Stimulated activated memory B cell treated with anti-CD40 and anti-IgM and Interleukin-4, amounts not matched to agents 10 μg/mL and 1 μg/mL and 100 μg/mL, for 72 hours (primary cell): ENCODE measurements around the gene BTG4.

Source experiments
- ATAC-seq: fragments of 150-1000 bp; cut with Tn5 transposase; 2 replicates; pipeline ENCODE4 v1.10.0; 2021
- H3K27ac Mint-ChIP-seq: one replicate; pipeline ENCODE4 v1.8.0; 2022; ENCODE audit warnings: mild to moderate bottlenecking, mixed read lengths
- H3K27me3 Mint-ChIP-seq: one replicate; pipeline ENCODE4 v1.8.0; 2022; ENCODE audit warnings: mixed read lengths
- H3K36me3 Mint-ChIP-seq: one replicate; pipeline ENCODE4 v1.8.0; 2022; ENCODE audit warnings: mixed read lengths
- H3K4me1 Mint-ChIP-seq: one replicate; pipeline ENCODE4 v1.8.0; 2022; ENCODE audit warnings: mixed read lengths
- H3K4me3 Mint-ChIP-seq: one replicate; pipeline ENCODE4 v1.8.0; 2022; ENCODE audit warnings: mild to moderate bottlenecking, moderate library complexity, mixed read lengths
- H3K9me3 Mint-ChIP-seq: one replicate; pipeline ENCODE4 v1.8.0; 2022; ENCODE audit warnings: mixed read lengths

The BTG4 gene

DNA sequence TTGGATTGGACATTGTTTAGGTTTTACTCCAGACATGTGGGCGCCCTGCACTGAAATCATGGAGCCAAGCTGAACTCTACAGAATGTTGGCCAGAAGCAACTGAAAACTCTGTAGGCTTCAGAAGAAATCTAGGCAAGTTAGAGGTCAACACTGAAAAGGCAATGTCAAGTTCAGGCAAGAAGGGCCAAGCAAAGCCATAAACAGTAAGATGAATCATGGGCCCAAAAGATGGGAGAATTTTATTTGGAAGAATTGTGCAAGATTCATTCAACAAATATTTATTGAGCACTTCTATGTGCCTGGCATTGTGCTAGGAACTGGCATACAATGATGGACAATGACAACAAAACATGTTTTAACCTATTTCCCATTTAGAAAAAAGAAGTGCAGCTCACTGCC lies 13.3 kb upstream of the BTG4 start:
- H3K4me3 Mint-ChIP-seq, result no peak overlapping the region
- no peak overlapping the region for H3K27ac Mint-ChIP-seq
- H3K4me1 Mint-ChIP-seq, result no peaks in the 10 kb centered on the region

GRCh38 chr11:111524056-111524455 lies 11.9 kb upstream of the BTG4 start:
- Mint-ChIP-seq H3K27ac (no peak overlapping the region), H3K4me1 (no peaks in the 10 kb centered on the region), H3K4me3 (no peak overlapping the region), H3K36me3 (no peaks in the 10 kb centered on the region), H3K27me3 (peaks cover 8% of the 10 kb centered on the region), H3K9me3 (no peaks in the 10 kb centered on the region)
- no peak for ATAC-seq

More for the DNA sequence above, 13.3 kb upstream of the BTG4 start:
- Mint-ChIP-seq H3K27me3 (peaks cover 8% of the 10 kb centered on the region), H3K9me3 (no peaks in the 10 kb centered on the region), H3K36me3 (no peaks in the 10 kb centered on the region)
- ATAC-seq, result no peak

DNA sequence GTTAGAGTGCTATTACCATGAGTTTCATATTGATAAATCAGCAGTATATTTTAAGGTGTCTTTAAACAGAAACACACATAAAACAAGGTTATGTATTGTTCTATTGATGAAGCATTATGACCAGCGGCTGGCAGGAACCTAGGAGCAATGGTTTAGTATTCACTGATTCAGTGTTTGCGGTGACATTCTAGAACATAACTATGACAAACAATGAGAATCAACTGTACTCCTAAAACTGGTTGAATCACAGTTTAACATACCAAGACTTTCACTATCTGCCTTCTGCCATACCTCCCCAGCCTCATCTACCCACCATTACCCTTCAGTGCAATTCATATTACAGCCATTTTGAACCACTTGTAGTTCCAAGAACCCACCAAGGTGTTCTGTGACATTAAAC lies 11.2 kb upstream of the BTG4 start:
- no peaks in the 10 kb centered on the region for H3K36me3 Mint-ChIP-seq
- ATAC-seq, result no peak
- no peaks in the 10 kb centered on the region for H3K9me3 Mint-ChIP-seq
- no peaks in the 10 kb centered on the region for H3K4me1 Mint-ChIP-seq
- H3K4me3 Mint-ChIP-seq, result no peak overlapping the region
- no peak overlapping the region for H3K27ac Mint-ChIP-seq
- H3K27me3 Mint-ChIP-seq, result peaks cover 8% of the 10 kb centered on the region

DNA sequence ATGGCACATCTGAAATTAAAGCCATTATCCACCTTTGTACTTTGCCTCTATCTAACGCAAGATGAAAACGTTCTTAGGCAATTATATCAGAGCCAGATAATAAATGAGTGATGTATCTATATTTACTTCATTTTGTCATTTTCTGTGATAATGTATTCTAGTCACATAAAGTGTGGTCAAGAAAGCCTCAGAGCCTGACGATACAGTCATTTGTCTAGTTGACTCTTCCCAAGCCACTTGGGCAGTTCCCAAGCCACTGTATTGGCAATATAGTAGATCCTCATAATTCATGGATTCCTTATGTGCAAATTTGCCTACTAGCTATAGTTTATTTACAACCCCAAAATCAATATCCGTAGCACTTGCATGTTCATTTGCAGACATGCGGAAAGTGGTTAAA lies 10.2 kb upstream of the BTG4 start:
- Mint-ChIP-seq H3K4me3 (no peak overlapping the region), H3K27ac (no peak overlapping the region), H3K27me3 (peaks cover 8% of the 10 kb centered on the region), H3K36me3 (no peaks in the 10 kb centered on the region), H3K4me1 (no peaks in the 10 kb centered on the region), H3K9me3 (no peaks in the 10 kb centered on the region)
- ATAC-seq, result no peak

GRCh38 chr11:111521135-111521534 lies 8.9 kb upstream of the BTG4 start:
- no peaks in the 10 kb centered on the region for H3K36me3 Mint-ChIP-seq
- no peaks in the 10 kb centered on the region for H3K4me1 Mint-ChIP-seq
- H3K27me3 Mint-ChIP-seq, result peaks cover 8% of the 10 kb centered on the region
- H3K4me3 Mint-ChIP-seq, result no peak overlapping the region
- ATAC-seq, result no peak
- no peak overlapping the region for H3K27ac Mint-ChIP-seq
- H3K9me3 Mint-ChIP-seq, result no peaks in the 10 kb centered on the region

- Mint-ChIP-seq H3K27me3 (peaks cover 8% of the 10 kb centered on the region), H3K27ac (no peak overlapping the region), H3K9me3 (no peaks in the 10 kb centered on the region), H3K4me3 (no peak overlapping the region), H3K36me3 (no peaks in the 10 kb centered on the region), H3K4me1 (no peaks in the 10 kb centered on the region)
- no peak for ATAC-seq
Observed at GRCh38 chr11:111520560-111520959, 8.4 kb upstream of the BTG4 start.

DNA sequence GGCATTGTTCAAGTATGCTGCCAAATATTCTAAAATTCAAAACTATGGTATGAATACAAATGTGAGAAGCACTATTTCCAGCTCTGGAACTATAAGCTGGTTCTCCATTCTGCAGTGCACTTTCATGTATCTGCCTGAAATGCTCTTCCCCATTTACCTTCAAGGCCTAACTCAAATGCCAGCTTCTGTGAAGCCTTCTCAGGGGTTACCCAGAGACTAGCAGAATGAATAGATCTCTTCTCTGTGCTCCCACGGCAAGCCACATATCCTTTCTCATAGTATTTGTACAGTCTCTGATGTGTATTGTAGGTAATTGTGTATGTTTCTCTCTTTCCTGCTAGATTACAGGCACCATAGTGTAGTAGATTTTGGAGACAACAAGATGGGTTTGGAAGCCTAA lies 6.5 kb upstream of the BTG4 start:
- H3K27me3 Mint-ChIP-seq, result peaks cover under 1% of the 10 kb centered on the region
- no peaks in the 10 kb centered on the region for H3K9me3 Mint-ChIP-seq
- no peak overlapping the region for H3K4me3 Mint-ChIP-seq
- H3K27ac Mint-ChIP-seq, result no peak overlapping the region
- ATAC-seq, result no peak
- H3K36me3 Mint-ChIP-seq, result no peaks in the 10 kb centered on the region
- peaks cover 9% of the 10 kb centered on the region for H3K4me1 Mint-ChIP-seq

DNA sequence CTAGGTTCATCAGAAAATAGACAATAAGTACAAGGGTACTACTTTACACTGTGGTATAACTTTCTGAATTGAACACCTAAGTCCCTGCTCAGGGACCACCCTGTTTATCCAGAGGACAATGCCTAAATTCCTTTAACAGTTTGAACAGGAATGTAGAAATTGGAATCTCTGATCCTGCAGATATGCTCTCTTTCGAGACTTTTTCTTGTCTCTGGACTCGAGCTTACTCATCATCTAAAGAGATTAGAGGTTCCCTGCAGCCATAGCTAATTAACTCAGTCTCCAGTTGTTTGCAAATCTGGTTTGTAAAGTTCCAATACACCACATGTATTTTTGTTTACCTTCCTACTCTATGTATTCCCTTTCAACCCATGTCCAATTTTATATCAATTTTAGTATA lies 3.4 kb upstream of the BTG4 start:
- H3K9me3 Mint-ChIP-seq, result no peaks in the 10 kb centered on the region
- H3K4me3 Mint-ChIP-seq, result no peak overlapping the region
- ATAC-seq, result no peak
- no peak overlapping the region for H3K27ac Mint-ChIP-seq
- H3K27me3 Mint-ChIP-seq, result peaks cover 28% of the 10 kb centered on the region
- H3K36me3 Mint-ChIP-seq, result no peaks in the 10 kb centered on the region
- H3K4me1 Mint-ChIP-seq, result peaks cover 9% of the 10 kb centered on the region

- no peak for ATAC-seq
- Mint-ChIP-seq H3K27me3 (peaks cover 38% of the 10 kb centered on the region), H3K4me3 (peak within 1 kb of the TSS; percentile 68), H3K27ac (no peak within 1 kb of the TSS), H3K9me3 (no peaks in the 10 kb centered on the region), H3K36me3 (no peaks in the 10 kb centered on the region), H3K4me1 (peaks cover 9% of the 10 kb centered on the region)
Observed at GRCh38 chr11:111514216-111515031, 2.2 kb upstream of the BTG4 start, which contains the start of gene HOATZ. Gene HOATZ, plus strand, starts transcription at chr11:111514778. Its CDS starts 7 bp downstream, at chr11:111514785.

DNA sequence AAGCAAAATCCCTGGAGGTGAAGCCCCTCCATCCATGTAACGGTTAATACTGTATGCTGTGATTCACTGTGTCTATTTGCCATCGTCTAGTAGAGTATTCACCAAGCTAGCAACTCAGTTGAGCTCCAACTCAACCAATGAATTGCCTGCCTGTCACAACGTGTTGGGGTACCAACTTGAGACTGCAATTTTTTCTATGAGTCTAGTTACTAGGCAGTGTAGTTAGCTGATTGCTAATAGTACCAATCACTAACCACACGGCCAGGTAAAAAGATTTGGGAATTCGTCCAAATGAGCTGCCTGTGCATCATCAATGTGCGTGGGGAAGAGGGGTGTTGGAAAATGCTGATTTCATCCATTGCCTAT lies 1.0 kb upstream of the BTG4 start:
- Mint-ChIP-seq H3K27me3 (peaks cover 41% of the 10 kb centered on the region), H3K4me3 (no peak overlapping the region), H3K4me1 (peaks cover 9% of the 10 kb centered on the region), H3K27ac (no peak overlapping the region), H3K9me3 (no peaks in the 10 kb centered on the region), H3K36me3 (no peaks in the 10 kb centered on the region)
- ATAC-seq, result no peak

DNA sequence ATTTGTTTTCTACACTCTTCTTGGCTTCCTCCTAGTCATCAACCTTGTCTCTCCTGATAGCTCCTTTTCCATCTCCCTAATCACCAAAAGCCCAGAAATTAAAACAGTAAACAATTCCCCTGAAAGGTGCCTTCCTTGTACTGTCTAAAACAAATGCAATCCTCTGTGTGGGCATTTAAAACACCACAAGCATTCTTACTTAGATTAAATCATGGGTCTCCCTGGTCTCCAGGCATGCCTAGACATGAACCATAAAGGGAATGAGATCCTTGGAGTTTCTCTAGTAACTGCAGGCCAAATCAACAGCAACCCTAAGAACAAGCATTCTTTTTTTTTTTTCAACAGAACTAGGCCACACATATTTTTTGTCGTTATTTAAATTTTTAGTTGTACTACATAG lies 1.9 kb downstream of the BTG4 start:
- no peak overlapping the region for H3K4me3 Mint-ChIP-seq

DNA sequence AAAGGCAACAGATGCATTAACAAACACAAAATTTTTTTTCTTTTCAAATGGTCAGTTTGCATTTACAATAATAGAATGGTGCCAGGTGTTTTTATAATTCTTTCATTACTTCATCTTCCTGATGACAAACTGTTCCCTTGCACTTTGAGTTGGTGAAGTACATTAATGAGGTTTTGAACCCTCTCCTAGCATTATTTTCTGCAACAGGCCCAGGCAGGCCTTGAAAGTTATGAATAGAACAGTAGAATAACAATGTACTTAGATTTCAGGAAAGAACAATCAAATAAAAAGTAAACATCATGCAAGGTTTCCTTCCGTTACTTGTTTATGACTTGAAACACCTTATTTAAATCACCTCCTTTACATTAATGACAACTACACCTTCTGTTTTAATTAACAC lies 9.6 kb downstream of the BTG4 start:
- Mint-ChIP-seq H3K9me3 (no peaks in the 10 kb centered on the region), H3K4me3 (no peak overlapping the region), H3K4me1 (no peaks in the 10 kb centered on the region), H3K27me3 (peaks cover 43% of the 10 kb centered on the region), H3K36me3 (no peaks in the 10 kb centered on the region), H3K27ac (no peak overlapping the region)
- no peak for ATAC-seq

More for the DNA sequence above, 1.9 kb downstream of the BTG4 start:
- H3K4me1 Mint-ChIP-seq, result peaks cover 9% of the 10 kb centered on the region
- peaks cover 3% of the 10 kb centered on the region for H3K9me3 Mint-ChIP-seq
- H3K27me3 Mint-ChIP-seq, result peaks cover 55% of the 10 kb centered on the region
- no peak for ATAC-seq
- no peaks in the 10 kb centered on the region for H3K36me3 Mint-ChIP-seq
- no peak overlapping the region for H3K27ac Mint-ChIP-seq

GRCh38 chr11:111500481-111500880 lies 11.7 kb downstream of the BTG4 start:
- ATAC-seq, result no peak
- no peak overlapping the region for H3K4me3 Mint-ChIP-seq

DNA sequence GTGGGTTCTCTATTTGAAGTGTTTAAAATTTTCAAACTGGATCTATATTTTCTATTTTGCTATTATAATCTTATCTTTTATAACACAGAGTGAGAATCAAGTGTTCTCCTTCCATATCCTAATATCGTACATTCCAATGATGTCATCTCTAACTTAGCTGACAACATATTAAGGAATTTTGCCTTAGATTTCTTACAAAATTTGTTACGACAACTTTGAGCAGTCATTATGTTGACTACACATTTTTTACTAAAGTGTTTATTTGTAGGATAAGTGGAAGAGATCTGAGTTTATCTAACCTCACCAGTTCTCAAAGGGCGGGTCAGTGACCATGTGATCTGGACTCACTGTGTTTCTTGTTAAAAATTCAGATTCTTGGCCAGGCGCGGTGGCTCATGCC lies 12.7 kb downstream of the BTG4 start:
- no peak overlapping the region for H3K4me3 Mint-ChIP-seq
- H3K27me3 Mint-ChIP-seq, result peaks cover 41% of the 10 kb centered on the region
- no peak overlapping the region for H3K27ac Mint-ChIP-seq
- no peaks in the 10 kb centered on the region for H3K36me3 Mint-ChIP-seq
- no peaks in the 10 kb centered on the region for H3K4me1 Mint-ChIP-seq
- H3K9me3 Mint-ChIP-seq, result no peaks in the 10 kb centered on the region
- no peak for ATAC-seq

More at GRCh38 chr11:111500481-111500880, 11.7 kb downstream of the BTG4 start:
- Mint-ChIP-seq H3K9me3 (no peaks in the 10 kb centered on the region), H3K27ac (no peak overlapping the region), H3K36me3 (no peaks in the 10 kb centered on the region), H3K27me3 (peaks cover 41% of the 10 kb centered on the region), H3K4me1 (no peaks in the 10 kb centered on the region)

DNA sequence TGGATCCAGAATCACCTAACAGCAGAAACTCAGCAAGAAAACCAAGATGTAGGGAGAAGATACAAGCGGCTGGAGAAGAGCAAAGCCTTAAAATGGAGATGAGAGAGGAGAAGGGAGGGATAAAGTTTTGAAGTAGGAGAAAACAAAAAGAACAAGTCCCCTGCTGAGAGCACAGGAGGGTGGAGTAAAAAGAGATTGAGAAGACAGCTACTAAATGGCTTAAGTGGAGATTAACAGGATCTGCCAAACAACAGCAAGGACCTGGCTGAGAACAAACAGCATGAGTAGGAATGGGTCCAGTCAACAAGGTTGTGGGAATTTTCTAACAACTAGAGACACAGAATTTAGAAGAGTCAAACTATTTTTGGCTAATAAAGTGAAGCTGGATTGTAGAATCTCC lies 18.1 kb downstream of the BTG4 start:
- H3K4me1 Mint-ChIP-seq, result no peaks in the 10 kb centered on the region
- H3K36me3 Mint-ChIP-seq, result no peaks in the 10 kb centered on the region
- ATAC-seq, result no peak
- no peak overlapping the region for H3K27ac Mint-ChIP-seq
- H3K27me3 Mint-ChIP-seq, result peaks cover 55% of the 10 kb centered on the region
- H3K9me3 Mint-ChIP-seq, result no peaks in the 10 kb centered on the region
- H3K4me3 Mint-ChIP-seq, result no peak overlapping the region

DNA sequence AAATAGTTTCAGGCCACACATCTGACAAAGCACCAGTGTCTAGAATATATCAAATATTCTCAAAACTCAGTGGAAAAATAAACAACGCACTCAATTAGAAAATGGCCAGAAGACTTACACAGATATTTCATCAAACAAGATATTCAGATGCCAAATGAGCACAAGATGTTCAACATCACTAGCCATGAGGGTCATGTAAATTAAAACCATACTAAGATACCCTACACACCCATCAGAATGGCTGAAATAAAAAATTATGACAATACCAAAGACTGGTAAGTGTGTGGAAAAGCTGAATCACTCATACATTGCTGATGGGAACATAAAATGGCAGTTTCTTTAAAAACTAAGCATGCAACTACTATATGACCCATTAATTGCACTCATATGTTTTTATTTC lies 21.7 kb downstream of the BTG4 start:
- H3K36me3 Mint-ChIP-seq, result no peaks in the 10 kb centered on the region
- H3K4me1 Mint-ChIP-seq, result no peaks in the 10 kb centered on the region
- no peak for ATAC-seq
- H3K4me3 Mint-ChIP-seq, result no peak overlapping the region
- peaks cover 60% of the 10 kb centered on the region for H3K27me3 Mint-ChIP-seq
- H3K27ac Mint-ChIP-seq, result no peak overlapping the region
- peaks cover 6% of the 10 kb centered on the region for H3K9me3 Mint-ChIP-seq
